ENCODE results near the gene GNB4.
A peak's percentile ranks its signal among the peaks of the same experiment; 100 is the strongest.

GNB4 gene

DNA sequence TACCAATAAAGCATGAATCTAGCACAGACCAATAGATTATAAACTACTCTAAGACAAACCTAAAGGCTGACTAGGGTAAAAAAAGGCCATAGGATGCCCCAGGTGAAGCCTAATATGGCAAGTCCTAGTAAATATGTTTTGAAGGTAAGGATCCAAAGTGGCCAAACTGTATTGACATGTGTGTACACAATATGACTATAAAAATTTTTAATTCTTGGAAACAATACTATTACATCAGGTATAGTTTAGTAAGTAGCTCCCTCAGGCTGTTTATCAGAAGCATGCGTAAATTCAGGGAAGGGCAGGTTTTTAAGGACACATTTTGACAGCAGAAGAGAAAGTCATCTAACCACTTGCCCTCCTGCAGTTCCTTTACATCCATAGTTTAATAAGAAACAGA lies 18.8 kb downstream of the GNB4 start:
- DNase-seq: no peak

GRCh38 chr3:179432021-179432420 lies 19.2 kb downstream of the GNB4 start:
- DNase-seq: peak in 1 of 2 donors; percentile 73

DNA sequence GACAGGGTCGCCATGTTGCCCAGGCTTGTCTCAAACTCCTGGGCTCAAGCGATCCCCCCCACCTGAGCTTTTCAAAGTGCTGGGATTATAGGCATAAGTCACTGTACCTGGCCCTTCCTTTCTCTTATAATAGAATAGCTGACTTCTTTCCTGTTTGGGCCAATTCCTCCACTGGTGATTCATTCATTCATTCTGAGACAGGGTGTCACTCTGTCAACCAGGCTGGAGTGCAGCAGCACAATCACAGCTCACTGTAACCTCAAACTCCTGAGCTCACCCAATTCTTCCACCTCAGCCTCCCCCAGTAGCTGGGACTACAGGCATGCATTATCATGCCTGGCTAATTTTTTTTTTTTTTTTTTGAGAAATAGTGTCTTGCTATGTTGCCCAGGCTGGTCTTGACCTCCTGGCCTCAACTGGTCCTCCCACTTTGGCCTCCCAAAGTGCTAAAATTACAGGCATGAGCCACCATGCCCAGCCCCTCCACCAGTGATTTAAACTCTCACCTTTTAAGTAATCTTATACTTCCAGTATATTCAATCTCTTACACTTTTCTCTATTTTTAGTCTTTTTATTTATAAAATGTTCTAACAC lies 20.9 kb downstream of the GNB4 start:
- no peak for DNase-seq

DNA sequence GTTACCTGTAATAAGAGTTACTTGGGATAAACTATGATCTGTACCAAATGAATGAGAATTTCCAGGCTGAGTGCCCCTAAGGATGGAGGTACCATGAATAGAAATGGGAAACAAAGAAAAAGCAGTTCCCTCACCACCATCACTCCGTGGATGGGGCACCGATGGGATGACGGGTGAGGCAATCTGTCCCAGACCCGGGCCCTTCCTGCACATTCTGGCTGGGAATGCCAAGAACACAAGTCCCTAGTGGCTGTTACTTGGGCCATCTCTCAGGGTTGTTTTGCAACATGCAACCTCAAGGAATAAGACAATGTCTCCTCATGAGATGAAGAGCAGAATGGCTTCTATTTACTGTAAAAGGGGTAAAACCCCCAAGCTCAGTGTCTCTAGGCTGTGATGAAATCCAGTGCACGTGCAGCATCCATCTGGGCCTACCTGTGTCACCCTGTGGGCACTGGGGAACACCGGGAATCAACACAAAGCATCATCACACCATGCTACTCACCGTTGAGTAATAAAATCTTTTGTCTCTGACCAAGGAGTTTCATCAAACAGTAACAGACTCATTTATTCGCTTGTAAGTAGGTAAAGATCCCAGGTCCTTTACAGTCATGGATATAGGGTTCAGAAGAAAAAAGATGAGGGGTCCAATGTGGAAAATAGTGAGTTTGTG lies 22.3 kb downstream of the GNB4 start:
- DNase-seq: no peak

GRCh38 chr3:179425075-179425474 lies 26.2 kb downstream of the GNB4 start:
- no peak for DNase-seq

- DNase-seq: no peak
Observed at GRCh38 chr3:179421500-179421899, 29.8 kb downstream of the GNB4 start.

DNA sequence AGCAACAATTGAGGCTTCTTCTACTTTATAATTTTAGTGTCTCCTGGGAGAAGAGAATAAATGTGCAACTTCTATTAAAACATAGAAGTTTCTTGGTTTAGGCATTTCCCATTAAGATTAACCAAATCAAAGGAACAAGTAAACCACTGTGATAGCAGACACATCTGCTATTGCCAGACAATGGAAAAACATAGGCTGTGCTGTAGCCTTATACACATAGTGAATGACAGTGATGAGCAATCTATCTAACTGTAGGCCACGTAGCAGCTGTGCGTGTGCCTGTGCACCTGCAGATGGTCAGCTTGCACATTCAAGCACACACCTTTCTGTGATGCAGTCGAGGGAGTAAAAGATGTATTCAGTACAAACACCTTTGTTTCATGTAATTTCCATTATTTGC lies 32.7 kb downstream of the GNB4 start:
- no peak for DNase-seq

DNA sequence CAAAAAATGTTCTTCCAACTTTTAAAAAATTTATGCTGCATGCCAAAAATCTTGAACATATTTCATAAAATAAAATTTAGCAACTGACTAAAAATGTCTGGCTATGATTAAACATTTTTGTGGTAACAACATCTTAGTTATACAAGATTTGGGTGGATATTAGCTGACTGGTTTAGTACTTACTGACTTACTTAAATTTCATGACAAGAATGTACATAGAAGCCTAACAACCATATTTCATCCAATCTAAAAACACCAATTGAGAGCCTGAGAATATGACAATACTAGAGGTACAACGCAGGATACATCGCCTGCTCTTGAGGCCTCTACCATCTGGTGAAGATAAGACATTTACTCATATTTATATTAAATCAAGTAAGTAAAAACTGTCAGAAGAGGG lies 34.6 kb downstream of the GNB4 start:
- no peak for DNase-seq

DNA sequence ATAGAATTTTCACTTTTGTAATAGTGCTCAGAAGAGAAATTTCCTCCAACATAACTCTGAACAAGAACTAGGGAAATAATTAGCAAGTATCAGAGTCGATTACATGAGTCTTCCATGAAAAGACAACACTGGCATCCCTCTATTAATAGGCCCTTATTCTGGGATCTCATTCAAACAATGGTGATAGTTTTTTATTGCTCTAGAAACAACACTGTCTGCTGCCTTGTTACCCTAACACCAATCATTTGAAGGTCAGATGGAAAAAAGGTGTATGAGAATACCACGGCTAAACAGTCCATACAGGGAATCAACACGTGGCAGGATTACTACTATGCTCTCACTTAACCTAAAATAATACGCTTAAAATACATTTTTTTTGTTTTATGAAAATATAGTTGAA lies 35.9 kb downstream of the GNB4 start:
- no peak for DNase-seq

GRCh38 chr3:179414804-179415203 lies 36.5 kb downstream of the GNB4 start:
- DNase-seq: no peak

GRCh38 chr3:179410999-179411398 lies 40.3 kb downstream of the GNB4 start:
- no peak for DNase-seq

GRCh38 chr3:179410331-179410730 lies 40.9 kb downstream of the GNB4 start:
- no peak for DNase-seq

GRCh38 chr3:179404307-179404706 lies 47.0 kb downstream of the GNB4 start:
- no peak for DNase-seq

- no peak for DNase-seq
Observed at GRCh38 chr3:179402963-179403362, 48.3 kb downstream of the GNB4 start.

DNA sequence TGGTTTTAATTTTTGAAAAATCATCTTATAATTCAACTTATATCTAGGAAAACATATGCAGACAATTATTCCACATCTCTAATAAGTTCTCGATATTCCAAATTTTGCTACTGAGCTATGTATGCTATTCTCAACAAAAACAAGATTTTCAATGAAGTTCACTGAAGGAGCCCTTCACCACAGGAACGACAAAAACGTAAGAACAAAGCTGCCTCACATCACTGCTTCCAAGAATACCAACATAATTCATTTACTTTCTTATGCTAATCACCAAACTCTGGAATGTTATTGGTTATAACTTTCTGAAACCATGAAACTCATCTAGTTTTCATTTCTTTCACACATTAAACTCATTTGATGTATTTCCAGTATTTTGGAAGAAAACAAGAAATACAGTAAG lies 49.7 kb downstream of the GNB4 start:
- no peak for DNase-seq

- no peak for DNase-seq
Observed at GRCh38 chr3:179398574-179399231, 52.6 kb downstream of the GNB4 start.

- DNase-seq: no peak
Observed at GRCh38 chr3:179391906-179392305, 59.4 kb downstream of the GNB4 start.

DNA sequence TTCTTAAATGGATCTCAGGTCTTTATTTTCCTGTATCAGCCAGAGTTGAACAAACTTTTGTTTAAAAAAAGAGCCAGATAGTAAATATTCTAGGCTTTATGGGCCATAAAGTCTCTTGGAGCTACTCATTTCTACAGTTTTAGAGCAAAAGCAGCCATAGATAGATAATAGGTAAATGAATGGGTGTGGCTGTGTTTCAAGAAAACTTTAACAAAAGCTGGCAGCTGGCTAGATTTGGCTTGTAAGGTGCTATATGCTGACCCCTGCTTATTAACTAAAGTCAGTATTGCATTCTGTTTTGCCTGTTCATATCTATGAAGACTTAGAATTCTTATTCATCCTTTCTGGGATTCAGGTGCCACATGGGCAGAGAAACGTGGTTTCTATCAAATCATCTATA lies 74.8 kb downstream of the GNB4 start:
- DNase-seq: no peak

DNA sequence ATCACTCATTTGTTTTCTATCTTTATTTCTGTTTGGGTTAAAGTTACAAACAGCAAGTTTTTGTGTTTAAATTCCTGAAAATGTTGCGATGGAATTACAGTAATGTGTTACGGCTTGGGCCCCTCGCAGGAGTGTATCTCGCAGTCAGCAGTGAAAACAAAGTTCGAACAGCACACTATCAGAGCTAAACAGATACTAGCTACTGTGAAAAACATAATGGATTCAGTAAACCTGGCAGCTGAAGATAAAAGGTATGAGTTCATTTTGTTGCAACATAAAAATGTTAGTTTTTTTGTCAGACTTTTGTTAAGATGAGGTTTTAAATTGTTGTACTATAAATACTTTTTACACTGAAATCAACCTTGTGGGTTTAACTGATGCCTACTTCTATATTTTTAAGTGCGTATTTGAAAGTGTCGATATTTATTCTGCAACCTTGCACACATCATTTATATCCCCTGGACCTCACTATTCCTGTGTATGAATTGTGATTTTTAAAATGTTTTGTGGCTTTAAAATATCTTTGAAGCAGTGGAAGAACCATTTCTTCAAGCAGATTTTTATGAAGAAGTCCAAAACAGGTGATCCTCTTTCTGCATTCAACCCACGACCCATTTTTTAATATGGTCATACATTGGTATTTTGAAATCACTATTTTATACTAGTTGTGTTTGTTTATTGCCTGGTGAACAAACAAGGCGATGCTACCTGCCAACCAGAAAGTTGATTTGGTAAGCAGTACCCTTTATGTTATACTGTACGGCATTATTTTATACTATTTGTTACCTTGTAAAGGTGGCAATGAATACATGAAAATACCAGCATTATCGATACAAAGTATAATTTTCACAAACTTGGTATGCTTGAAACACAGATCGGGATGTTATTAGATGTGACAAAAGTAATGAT lies 75.9 kb downstream of the GNB4 start:
- no peak for DNase-seq

GRCh38 chr3:179373938-179374337 lies 77.3 kb downstream of the GNB4 start:
- no peak for DNase-seq

DNA sequence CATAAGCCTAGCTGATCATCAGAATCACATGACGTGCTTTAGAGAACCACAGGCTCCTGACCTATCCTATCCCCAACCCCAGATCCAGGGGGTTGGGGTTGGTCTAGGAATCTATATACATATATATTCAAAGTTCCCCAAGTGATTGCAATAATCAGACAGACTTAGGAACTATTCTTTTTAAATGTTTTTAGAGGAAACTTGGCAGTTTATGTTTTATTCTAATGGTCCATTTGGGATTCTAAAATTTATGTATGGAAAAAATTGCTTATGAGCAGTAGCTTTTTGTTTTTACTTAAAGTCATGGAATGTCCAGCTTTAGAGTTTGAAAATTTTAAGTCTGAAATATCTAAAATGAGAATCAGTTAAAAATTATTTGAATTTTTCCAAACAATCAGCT lies 81.6 kb downstream of the GNB4 start:
- DNase-seq: no peak

DNA sequence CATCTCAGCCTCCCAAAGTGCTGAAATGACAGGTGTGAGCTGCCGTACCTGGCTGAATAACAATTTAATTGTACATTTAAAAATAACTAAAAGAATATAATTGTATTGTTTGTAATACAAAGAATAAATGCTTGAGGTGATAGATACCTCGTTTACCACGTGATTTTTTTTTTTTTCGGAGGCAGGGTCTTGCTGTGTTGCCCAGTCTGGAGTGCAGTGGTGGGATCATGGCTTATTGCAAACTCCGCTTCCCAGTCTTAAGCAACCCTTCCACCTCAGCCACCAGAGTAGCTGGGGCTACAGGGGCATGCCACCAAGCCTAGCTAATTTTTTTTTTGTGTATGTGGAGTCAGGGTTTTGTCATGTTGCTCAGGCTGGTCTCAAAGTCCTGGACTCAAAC lies 87.9 kb downstream of the GNB4 start:
- no peak for DNase-seq

DNA sequence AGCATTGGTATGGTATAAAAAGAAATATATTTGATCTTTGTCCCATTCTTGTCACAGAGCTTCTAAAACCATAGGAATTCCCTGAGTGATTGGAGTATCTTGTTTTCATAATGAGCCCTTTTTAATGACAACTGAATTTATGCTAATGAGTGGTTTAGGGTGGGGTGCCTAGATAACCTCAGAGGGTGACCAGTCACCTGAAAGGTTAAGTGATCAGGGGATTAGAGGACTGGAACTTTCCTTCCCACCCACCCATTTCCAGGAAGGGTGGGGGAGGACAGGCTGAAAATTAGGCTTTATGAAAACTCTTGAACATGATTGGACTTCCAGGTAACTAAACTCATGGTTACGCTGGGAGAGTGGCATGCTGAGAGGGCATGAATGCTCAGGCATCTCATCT lies 95.3 kb downstream of the GNB4 start:
- DNase-seq: no peak

Data from bone marrow (tissue), 2 donors.